ENCODE results near the gene MYO19.

The MYO19 gene

GRCh38 chr17:36534840-36535668 is at the start of gene MYO19, which contains the start of gene PIGW:
Gene MYO19, minus strand, starts transcription at chr17:36534868. Its CDS starts 2,330 bp downstream, at chr17:36532538.
Gene PIGW, plus strand, starts transcription at chr17:36534987. Its CDS starts 2,115 bp downstream, at chr17:36537102.
- DNase-seq (ENCODE audit: low read depth), result peak; percentile 83

GRCh38 chr17:36583787-36584186 is 49.1 kb upstream of the MYO19 start:
- no peak for DNase-seq (ENCODE audit: low read depth)

GRCh38 chr17:36578671-36579070 is 44.0 kb upstream of the MYO19 start:
- no peak for DNase-seq (ENCODE audit: low read depth)

GRCh38 chr17:36576793-36577192 is 42.1 kb upstream of the MYO19 start:
- DNase-seq (ENCODE audit: low read depth), result no peak

GRCh38 chr17:36575028-36575427 is 40.4 kb upstream of the MYO19 start:
- DNase-seq (ENCODE audit: low read depth), result no peak

- DNase-seq (ENCODE audit: low read depth), result no peak
These were observed 31.4 kb upstream of the MYO19 start for GRCh38 chr17:36566081-36566480.

- DNase-seq (ENCODE audit: low read depth), result no peak
These were observed 18.8 kb upstream of the MYO19 start for GRCh38 chr17:36553459-36553858.

- DNase-seq (ENCODE audit: low read depth), result no peak
These were observed 16.1 kb upstream of the MYO19 start for GRCh38 chr17:36550491-36551417.

GRCh38 chr17:36547776-36548175 is 13.1 kb upstream of the MYO19 start:
- no peak for DNase-seq (ENCODE audit: low read depth)

GRCh38 chr17:36546418-36547093 is 11.9 kb upstream of the MYO19 start:
- no peak for DNase-seq (ENCODE audit: low read depth)

- peak; percentile 92 for DNase-seq (ENCODE audit: low read depth)
These were observed 11.1 kb upstream of the MYO19 start for GRCh38 chr17:36545465-36546417.

- DNase-seq (ENCODE audit: low read depth), result no peak
These were observed 10.4 kb upstream of the MYO19 start for GRCh38 chr17:36545077-36545464.

GRCh38 chr17:36544307-36545076 is 9.8 kb upstream of the MYO19 start, which contains the start of gene GGNBP2:
Gene GGNBP2, plus strand, starts transcription at chr17:36544919. Its CDS starts 806 bp downstream, at chr17:36545725.
- DNase-seq (ENCODE audit: low read depth), result peak; percentile 82

- no peak for DNase-seq (ENCODE audit: low read depth)
These were observed 9.3 kb upstream of the MYO19 start for GRCh38 chr17:36544044-36544306.

GRCh38 chr17:36542755-36543154 is 8.1 kb upstream of the MYO19 start:
- DNase-seq (ENCODE audit: low read depth), result no peak

- no peak for DNase-seq (ENCODE audit: low read depth)
These were observed 6.0 kb upstream of the MYO19 start for GRCh38 chr17:36540696-36541095.

GRCh38 chr17:36535669-36536081 is 1.0 kb upstream of the MYO19 start:
- DNase-seq (ENCODE audit: low read depth), result no peak

- peak; percentile 36 for DNase-seq (ENCODE audit: low read depth)
These were observed 481 bp downstream of the MYO19 start for GRCh38 chr17:36533935-36534839.

GRCh38 chr17:36532435-36532975 is 2.2 kb downstream of the MYO19 start:
- no peak for DNase-seq (ENCODE audit: low read depth)

Data from stimulated activated CD8-positive, alpha-beta memory T cell treated with anti-CD3 and anti-CD28 coated beads, Interleukin-12 subunit alpha, Interleukin-12 subunit beta, amount 100 ng/mL, for 4 hours (primary cell).